NCI-H460 (cell line): ENCODE measurements around the gene DSTN. TPM values are rescaled to one million over a fixed set of nuclear protein-coding genes. Genes with fewer than 3 reads are reported as not detected.

ENCODE experiments used
- DNase-seq: peaks from one replicate; pipeline ENCODE4 v3.0.0-alpha.2; 2016; ENCODE audit warnings: low read depth; ENCODE audit errors: extremely low read depth
- polyA plus RNA-seq: library from polyadenylated mRNA; depleted of rRNA; stranded (reverse); fragments of >200 nt; gene quantifications from 2 replicates; pipeline ENCODE4 v1.2.3, GENCODE V29; 2014; cell fraction: nucleus; rRNA removed
- total RNA-seq: library from RNA; depleted of rRNA; stranded (reverse); fragments of >200 nt; shearing (Covaris generic); gene quantifications from 2 replicates; pipeline ENCODE4 v1.2.3, GENCODE V29; 2014; rRNA removed

DSTN gene
- total RNA-seq, result 187 and 232 TPM in 2 replicates
- polyA plus RNA-seq, result 172 and 192 TPM in 2 replicates

DNA sequence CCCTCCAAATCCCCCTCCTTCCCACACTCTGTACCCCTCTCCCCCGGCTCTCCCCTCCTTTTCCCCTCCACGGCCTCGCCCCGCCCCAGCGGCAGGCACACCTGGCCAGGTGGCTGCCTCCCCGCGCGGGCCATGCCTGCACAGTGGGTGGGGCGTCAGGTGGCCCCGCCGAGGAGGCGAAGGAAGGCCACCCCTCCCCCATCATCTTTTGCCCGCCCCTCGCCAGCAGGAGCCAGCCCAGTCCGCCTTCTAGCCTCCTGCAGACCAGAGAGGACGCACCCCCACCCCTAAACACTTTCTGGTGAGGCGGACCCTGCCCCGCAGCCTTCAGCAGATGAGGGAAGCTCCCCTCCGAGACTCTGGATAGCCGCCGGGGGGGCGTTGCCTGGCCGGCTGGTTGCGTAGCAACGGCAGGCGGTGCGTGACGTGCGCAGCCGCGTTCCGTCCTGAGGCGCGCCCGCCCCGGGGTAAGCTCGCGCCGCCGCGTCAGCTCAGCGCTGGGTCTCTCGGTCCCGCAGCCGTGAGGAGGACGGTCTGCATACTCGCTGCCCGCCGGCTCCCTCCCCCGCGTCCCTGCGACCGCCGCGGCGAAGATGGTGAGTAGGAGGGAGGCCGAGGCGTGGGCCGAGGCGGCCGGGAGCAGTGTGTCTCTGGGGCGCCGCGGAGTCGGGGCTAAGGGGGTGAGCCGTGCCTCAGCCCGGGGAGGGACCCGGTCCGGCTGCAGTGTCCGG, at the start of gene DSTN:
Gene DSTN (plus strand): TSS at position 460 of the 731 bp plus-strand sequence. CDS start 134 bp downstream, at position 594.
- peak; percentile 91 for DNase-seq

DNA sequence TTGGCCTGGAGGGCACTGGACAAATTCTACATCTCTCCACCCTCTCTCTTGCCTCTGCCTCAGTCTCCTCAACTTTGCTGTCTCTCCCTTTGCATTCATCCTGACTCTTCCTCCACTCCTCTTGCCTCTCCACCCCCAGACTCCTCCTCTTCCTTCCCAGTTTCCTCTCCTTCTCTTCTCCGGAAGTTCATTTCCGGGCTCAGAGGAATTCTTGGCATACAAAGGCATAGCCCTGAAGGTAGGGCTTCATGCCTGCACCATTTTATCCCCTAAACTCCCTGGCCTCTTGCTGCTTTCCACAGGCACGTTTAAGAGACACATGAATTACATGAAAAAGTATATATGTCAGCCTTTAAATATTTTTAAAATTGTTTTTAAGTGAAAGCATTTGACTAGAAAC, 49.3 kb upstream of the DSTN start:
- no peak for DNase-seq

DNA sequence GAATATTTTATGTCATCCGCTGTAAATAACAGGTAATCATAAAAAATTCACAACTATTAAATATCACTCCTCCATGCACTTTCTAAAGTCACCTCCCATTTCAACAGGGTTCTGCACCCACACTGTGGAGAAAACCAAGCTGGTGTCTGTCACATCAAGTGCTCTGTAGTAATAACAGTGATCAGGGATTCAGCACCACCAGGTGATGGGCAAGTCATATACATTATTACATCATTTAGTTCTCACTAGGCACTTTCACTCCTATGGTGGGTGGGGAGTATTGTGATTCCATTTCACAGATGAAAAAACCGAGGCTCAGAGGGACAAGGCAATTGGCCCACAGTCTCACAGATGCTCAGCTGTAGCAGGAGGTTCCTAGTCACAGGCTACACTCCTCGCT, 47.3 kb upstream of the DSTN start:
- no peak for DNase-seq

DNA sequence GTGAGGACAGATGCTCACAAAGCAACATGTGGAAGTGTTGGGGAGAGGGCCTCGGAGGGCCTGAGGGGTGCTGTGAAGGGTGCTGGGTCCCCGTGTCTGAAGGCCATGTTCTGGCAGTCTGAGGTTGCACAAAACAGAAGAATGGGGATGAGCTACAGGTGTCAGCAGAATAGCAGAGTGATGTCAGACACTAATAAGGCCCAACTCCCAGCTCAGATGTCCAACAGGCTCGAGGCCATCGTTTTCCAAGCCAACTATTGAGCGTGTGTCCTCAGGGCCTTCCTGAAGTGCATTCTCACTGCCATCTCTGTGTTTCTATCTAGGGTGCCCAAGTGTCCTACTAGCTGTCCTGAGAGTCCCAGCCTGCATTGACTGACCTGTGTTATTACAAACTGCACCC, 46.5 kb upstream of the DSTN start:
- DNase-seq, result no peak

DNA sequence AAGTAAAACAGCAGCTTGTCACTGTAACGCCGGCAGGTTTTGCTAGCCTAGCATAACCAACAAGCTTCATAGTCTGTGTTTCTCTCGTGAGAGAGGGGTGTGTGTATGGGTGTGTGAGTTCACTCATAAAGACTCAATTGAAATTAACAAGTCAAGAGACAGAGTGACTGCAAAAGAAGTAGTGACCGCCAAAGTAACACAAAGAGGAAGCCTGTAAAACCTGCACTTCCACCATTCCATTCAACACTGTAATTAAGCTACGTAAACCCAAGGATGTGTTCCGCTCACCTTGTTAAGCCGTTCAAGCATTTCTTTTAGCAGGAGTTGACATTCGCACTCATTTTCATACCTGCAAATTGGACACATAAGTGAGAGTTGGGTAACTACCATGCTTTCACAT, 45.3 kb upstream of the DSTN start:
- no peak for DNase-seq

DNA sequence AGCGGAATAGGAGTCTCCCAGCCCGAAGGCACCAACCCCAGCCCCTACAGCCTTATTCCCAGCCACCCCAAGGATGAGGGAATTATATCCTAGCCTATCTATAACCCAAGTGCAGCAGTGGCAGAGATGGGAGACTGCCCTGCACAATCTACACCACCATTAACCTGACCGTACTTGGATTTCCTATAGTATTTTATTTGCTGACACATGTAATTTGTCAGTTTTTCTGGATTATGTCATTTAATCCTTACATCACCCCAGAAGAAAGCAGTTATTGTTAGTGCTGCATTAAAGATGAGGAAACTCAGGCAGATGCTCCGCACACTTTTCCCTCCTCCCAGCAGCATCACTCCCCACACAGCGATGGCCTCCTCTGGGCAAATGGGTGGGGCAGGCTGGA, 44.7 kb upstream of the DSTN start:
- no peak for DNase-seq

DNA sequence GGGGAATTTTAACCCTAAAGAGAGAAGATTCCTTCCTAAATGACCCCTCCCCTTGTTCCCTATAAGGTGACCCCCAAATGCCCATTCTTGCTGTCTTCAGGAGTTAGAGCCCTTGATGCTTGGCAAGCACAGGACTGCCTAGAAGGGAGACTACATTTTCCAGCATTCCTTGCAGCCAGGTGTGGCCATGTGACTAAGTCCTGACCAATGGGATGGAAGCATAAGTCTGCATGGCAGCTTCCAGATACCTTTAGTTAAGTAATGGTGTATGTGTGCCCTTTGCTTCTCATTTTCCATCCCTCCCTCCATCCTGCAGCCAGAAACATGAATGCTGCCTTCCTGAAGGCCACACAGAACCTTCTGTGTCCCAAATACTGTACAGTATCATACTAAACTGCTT, 44.2 kb upstream of the DSTN start:
- DNase-seq, result no peak

DNA sequence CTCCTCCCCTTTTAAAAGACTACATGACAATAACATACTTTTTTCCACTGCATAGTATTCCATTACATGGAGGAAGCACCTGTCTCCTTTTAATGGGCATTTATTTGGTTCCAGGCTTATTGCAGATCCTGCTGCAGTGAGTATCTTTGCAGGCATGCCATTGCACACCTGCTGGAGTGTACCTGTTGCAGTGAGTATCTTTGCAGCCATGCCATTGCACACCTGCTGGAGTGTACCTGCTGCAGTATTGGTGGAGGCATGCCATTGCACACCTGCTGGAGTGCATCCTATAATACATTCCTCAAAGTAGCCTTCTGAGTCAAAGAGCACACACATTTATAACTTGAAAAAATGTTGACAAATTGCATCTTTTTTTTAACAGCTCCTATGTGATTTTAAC, 40.3 kb upstream of the DSTN start:
- no peak for DNase-seq

DNA sequence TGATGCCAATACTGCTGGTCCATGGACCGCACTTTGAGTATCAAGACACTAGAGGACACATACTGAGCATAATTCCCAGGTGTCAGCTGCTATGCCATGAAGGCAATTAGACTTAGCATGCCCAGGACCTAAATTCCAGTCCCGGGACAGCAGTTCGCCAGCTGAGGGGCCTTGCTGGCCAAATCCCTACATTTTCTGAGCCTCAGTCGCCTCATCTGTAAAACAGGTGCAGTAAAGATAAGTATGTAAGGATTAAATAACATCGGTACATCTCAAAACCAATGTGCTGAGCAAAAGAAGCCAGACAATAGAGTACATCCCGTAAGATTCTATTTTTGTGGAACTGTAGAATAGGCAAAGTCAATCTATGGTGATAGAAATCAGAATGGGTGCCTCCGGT, 39.7 kb upstream of the DSTN start:
- no peak for DNase-seq

DNA sequence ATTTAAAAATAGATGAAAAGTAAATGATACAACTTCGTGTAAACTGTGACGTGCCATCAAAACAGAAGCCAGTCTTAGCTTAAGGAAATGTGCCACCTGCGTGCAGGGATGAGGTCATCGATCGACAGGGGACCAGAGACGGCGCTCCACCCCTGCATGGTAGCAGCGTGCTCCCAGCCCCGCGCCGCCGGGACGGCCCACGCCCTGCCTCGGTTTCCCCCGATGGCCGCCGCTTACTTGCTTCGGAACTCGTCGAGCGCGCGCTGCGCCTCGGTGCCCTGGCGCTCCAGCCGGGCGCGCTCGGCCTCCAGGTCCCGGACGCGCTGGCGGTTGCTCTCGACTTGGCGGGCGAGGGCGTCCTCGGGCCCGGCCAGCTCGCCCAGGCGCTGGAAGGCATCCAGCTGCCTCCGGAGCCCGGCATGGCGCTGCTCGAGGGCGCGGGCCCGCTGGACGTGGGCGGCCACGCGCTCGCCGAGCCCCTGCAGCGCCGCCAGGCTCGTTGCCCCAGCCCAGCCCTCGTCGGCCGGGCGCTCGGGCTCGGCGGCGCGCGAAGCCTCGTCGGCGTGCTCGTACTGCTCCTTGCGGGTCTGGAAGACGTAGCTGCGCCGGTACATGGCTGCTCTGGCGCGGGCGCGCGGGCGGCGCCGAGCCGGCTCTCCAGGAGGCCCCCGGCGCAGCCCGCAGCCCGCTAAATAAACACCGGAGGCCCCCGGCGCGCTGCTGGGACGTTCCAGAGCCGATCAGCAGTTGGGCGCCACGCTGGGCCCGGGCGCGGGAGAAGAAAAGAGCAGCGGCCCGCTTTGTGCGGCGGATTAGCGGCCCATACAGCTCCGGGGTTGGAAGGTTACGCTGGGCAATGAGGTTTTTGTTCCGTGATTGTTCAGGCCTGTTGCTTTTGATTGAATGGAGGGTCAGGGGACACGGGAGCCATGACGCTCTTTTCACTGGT, 38.9 kb upstream of the DSTN start, which contains the start of gene BFSP1:
Gene BFSP1 (minus strand): TSS at position 664 of the 949 bp plus-strand sequence. CDS start 50 bp downstream, at position 614.
- peak; percentile 51 for DNase-seq

DNA sequence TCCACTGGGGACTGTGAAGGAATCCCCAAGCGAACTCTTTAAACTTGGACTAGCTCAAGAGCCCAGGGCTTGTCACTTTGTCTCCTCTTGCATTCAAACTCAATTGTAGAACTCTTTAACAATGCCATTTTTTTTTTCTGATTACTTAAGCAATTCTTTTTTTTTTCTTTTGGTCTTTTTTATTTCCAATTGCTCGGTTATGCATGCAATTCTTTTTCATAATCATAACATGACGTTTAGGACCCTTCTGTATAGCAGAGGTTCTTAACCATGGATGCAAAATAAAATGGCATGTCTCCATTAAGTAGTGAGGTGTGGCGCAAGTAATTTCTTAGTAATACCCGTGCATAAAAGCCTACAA, 38.2 kb upstream of the DSTN start:
- DNase-seq, result no peak

DNA sequence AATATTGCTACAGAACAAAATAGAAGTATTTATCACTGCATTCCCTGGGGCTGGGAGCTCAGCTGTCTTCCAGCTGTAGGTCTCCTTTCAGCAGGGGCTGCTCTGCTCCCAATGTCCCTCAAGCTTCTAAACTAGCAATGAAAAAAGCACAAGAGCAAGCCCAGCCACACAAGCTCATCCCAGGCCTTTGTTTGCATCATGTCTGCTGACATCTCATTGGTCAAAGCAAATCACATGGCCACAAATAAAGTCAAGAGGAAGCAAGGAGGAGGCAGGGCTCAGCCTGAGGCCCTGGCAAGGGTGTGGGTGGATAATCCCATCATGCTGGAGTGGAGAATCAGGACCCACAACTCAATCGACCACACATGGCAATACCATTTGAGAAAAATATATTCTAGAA, 36.5 kb upstream of the DSTN start:
- peak; percentile 47 for DNase-seq

DNA sequence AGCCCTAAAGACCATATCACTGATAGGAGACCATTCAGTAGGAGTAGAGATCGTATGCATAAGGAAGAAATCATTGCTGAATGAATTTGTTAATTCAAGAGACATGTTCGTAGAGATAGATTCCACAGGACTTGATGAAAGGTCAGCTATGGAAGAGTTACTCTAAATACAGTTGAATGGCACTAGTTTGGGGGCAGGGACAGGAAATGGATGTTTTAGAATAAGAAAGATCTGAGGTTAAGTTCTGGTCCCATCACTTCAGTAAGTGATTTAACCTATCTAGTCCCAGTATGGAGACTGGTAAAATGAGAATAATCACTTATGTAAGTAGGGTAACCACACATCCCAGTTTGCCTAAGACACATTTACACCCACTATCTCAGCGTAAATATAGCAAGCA, 35.8 kb upstream of the DSTN start:
- no peak for DNase-seq

DNA sequence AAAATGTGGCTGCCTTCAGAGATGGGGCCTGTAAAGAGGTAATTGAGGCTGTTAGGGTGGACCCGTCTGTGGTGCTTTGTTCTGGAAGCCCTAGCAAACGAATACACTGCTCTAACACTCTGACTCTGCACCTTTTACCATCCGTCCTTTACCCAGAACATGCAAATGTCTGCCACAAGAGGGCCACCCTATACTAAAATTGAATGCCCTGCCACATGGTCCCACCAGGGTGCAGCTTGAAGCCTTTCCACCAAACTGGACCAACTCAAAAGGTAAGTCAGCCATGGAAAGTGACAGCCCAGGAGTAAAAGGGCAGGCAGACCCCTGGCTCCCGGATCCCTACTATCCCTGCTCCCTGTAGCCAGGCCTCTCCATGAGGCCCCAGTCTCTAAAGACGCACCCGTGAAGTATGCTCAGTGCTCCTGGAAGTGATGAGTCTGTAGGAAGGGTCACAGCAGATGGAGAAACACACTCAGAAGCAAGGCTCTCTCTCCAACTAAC, 32.9 kb upstream of the DSTN start:
- peak; percentile 85 for DNase-seq

DNA sequence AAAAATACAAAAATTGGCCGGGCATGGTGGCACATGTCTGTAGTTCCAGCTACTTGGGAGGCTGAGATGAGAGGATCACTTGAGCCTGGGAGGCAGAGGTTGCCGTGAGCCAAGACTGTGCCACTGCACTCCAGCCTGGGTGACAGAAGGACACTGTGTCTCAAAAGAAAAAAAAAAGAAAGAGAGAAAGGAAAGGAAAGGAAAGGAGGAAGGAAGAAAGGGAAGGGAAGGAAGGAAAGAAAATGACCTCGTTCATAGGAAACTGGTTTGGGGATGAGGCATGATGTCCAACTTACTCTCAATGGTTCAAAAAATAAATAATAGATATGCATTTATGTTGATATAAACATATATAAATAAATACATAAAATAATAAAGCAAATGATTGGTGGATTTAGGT, 31.9 kb upstream of the DSTN start:
- no peak for DNase-seq

DNA sequence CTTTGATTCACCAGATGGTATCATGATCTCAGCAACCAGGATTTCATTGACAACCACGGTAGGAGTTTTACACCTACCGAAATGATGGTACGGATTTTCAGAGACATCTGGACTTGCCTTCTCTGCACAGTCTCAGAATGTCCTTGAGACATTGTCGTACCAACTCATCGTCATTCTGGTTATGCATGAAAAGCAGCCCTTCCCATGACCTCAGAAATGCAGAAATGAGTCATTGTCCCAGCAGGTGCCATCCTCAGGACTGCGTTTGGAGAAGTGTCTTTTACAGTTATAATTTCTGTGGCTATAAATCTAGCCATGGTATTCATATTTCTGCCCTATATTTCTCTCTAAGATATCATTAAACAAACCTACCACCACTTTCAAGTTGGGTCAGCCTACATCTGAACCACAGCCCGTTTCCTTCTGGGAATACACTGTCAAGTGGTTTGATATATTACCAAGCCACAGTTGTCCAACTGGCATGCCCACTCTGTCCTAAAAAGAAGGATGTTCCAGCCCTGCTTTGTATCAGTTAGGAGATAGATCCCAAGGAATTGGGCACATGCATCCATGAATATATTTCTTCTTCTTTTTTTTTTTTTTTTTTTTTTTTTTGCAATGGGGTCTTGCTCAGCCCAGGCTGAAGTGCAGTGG, 31.2 kb upstream of the DSTN start:
- no peak for DNase-seq

DNA sequence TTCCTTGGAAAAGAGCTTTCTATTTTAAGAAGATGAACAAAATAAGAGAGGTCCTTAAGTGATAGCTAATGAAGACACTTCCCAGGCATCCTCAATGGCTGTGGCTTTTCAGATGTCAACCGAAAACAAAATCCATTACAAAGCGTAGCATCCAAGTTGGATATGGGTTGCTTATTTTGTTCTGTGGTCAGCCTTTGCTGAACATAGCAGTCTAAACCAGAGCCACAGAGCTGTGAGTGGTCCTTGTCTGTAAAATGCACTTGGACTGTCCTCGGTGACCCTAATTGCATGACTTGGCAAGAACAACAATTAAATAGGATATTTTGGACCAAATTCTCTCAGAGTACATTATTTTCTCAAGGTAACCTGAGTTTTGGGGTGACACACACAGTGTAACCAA, 28.3 kb upstream of the DSTN start:
- no peak for DNase-seq

DNA sequence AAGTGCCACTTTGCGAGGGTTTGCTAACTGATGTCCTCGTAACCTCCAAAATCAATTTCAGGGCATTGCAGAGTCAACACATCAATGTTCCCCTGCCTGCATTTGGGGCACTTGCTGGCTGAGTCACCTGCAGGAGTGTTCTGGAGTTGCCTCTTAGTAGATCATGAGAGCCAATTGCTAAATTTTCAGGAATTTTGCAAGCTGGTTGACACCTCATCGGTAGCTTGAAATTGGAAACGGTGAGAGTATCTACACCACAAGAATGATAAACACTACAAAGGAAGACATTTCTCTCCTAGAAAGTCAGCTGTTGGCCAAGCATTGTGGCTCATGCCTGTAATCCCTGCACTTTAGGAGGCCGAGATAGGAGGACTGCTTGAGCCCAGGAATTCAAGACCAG, 27.9 kb upstream of the DSTN start:
- no peak for DNase-seq

DNA sequence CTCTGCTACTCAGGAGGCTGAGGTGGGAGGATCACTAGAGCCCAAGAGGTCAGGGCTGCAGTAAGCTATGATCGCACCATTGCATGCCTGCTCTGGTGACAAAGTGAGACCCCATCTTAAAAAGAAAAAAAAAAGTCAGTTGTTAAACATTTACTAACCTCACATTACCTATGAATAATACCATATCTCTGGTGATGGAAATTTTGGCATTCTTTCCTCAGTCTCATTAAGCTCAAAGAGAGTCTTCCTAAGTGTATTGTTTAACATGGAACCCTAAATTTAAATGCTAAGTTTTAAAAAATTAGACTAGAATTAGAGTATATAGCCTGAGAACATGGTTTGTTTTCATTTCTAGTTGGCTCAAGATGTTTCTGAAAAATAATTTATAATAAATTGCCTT, 27.4 kb upstream of the DSTN start:
- no peak for DNase-seq

DNA sequence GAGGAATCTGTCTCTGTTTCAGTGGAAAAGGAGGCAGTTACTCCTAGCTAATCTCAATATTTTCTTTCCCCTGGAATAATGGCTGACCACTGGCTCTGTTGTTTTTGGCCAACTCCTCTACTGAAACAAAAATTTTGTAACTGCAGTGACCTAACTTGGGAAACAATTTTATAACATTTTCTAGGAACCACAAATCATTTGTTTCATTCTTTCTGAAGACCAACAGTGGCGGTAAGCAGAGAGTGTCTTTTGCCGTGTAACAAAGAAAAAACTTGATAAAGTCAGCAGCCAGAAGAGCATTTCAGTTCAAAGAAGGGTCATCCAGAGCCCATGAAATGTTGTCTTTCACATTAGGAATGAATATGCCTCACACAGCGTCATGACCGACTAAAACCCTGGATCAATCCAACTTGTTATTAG, 26.9 kb upstream of the DSTN start:
- no peak for DNase-seq

DNA sequence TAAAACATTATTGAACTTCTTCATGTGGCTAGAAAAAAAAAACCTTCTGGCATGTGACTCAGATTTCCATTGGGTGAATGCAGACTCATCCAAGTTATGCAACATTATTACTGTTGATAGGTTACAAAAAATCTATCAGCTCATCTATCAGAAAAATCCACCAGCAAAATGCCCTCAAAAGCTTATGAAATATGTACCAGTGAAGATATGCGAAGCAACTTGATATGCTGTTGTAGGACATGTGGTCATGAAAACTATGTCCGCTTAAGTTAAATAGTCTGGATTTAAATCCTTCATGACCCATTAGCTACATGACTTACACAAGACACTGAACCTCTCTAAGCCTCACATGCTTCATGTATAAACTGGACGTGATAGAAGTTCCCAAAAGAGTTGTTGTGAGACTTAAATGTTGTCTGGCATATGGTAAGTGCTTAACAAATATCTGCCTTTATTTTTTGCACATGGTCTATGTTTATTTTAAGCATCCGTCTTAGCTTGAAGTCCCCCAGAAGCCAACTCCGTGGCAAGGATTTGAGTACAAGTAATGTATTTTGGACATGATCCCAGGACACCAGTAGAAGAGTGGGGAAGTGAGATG, 26.2 kb upstream of the DSTN start:
- no peak for DNase-seq
